NCI-H446 treated with DMSO at 0.1 percent for 48 hours (cell line): Measurements from ENCODE around the gene RALA.
"Not testable (repeated sequence)": the region's sequence is repeated elsewhere in the genome, so short reads cannot be mapped to it uniquely, and the experiment has no call there.

Experiments
- DNase-seq: peaks from one replicate; lab custom pipeline; 2025; lab: John Stamatoyannopoulos, UW

Gene RALA

DNA sequence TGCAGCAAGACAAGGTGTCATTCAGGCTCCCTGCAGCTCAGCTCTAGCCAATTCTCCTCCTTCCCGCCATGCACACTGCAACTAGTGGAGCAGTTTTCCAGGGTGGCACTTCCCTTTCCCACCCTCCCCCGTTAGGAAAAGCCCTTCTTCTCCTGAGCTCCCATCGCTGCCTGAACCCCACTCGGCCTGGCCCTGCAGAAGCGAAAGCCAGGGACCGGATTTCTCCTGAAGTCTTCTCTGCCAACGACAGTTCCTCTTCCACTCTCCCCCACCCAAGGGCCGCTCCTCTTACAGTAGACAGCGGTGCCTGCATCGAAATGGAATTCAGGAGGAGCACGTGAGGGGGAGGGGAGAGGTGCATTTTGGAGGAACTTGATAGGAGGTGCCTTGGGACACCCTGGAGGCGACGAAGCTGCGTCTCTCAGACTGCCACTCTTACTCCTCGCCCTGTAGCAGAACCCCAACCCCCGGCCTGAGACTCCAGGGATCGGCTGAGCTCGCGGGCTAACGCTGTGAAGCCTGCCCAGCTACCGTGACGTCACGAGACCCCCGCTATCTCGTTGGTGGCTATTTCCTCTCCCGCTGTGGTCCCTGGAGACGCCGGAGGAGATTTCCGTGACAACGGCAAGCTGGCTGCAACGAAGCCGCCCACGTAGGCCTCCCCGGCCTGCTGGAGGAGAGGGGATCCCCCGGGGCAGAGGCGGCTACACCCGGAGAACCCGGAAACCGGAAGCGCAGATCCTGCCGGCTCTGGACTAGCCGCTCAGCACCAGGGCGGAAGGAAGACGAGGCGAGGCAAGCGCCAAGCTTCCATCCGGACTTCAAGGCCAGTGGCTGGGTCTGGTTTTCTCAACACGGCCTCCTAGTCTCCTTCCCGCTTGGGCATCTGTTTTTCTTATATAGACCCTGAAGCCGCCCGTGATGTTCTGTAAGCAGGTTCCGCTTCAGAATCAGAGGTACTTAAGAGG, 109.7 kb downstream of the RALA start:
- DNase-seq, result peak; percentile 87

DNA sequence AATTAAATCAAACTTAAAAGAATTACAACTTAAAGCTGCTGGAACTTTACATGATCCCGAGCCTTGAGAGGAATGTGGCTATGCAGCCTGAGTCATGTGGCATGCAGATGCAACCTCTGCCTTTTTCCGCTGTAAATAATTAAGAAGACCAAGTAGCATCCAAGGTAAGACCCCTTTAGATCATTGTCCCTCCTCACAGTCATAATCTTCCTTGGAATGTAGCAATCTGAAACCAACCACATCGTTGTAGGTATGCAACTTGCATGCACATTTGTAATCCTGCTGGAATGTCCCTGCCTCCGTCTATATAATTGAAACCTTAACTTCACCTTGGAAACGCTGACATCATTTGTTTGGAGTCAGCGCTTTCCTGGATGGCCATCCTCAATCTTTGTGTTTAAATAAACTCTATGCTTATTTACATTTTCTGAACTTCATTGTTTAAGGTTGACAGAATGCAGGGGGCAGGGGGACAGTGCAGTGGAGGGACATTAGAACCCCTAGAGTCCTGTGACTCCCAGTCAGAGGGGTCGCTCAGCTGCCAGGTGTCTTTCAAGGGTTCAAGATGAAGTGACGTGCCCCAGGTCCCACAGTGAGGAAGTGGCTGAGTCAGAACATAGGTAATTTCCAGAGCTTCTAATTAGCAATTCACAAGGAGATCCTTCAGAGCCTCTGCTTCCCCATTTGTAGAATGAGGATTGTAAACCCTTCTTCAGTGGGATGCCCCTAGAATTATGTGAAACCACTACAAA, 110.7 kb downstream of the RALA start:
- DNase-seq, result no peak

DNA sequence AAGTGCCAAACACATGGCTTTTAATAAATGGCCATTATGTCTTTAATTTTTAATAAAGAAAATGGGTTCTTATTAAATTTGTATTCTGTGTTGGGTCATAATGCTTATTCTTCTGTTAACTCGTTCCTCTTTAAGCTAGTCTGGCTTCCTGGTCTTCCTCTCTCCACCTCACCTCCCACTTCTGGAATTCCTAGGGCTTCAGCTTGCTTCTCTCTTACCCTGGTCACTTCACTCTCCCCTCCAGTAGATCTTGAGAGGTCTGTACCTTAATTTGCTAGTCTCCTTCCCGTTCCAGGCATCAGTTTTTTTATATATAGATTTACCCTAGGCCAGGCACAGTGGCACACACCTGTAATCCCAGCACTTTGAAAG, 111.2 kb downstream of the RALA start:
- DNase-seq, result no peak

DNA sequence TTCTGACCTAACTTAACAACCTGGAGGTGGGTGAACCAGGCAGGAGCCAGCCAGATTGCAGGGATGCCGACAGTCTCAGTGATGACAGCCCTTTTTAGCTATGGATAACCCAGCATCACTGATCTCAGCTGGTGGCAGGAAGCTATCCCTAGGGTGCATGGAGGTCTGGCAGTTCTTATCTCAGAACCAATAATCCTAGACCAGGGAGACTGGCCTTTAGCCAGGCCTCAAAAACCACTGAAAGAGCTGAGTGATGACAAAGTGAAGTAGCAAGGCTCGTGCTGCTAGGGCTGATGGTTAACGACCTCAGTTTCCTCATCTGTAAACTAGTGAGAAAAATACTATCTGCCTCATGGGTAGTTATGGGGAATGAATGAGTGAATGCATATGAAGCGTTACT, 112.5 kb downstream of the RALA start:
- DNase-seq, result no peak

DNA sequence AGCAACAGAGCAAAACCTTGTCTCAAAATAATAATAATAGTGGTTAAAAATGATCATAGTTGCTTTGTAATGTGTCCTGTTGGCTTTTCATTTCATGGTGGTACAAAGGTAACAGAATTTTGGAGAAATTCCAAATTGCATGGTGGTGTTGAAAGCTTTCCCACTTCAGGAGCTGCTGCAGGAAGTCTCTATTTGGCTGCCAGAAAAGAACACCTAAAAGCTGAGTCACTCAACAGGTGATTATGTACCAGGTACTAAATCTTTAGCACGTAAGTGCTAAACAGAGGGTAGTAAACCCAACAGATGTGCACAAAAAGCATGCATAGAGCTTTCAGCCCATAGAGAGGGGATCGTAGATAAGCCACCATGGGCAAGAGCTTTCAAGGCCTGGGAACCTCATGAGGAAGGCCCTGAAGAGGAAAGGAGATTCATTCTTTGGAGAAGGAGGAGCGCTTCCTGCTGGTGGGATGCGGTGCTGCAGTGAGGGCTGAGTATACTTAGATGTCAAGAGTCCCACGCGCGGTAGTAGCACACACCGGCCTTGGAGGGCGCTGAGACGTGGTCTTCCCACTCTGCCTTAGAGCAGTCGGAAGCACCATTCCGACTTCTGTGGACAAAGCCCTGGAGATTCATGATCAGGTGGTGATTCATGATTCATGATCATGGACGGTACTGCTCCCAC, 118.7 kb downstream of the RALA start:
- no peak for DNase-seq

DNA sequence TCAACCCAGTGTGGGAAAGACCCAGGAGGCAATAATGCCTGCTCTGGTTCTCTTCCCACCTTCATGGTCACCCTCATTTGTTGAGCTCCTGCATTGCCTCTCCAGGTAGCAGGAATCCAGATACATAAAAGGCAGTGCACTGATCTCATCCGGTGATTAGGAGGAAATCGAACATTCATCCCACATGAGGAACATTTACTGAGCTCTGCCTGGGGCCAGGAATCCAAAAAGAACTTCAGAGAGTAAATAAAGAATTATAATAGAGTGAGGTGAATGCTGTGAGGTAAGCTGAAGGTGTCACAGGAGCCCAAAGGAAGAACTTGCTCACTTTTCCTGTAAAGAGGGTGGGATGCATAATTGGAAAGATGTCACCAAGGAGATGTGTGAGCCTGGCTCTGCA, 121.2 kb downstream of the RALA start:
- no peak for DNase-seq

DNA sequence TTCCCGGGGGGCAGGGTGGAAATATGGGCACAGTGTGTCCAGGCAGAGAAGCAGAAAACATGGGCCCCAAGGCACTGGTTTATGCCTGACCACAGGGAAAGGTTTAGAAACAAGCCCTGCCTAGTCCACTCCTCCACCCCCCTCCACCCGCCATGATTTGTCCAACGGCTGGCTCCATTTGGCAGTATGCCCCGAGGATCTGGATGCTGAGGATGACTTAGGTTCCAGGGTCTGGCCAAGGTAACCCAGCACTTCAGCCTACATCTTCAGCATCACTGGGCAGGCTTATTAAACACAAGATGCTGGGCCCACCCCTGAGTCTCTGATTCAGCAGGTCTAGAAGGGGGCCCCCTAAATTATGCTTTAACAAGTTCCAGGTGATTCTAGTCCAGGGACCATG, 121.9 kb downstream of the RALA start:
- no peak for DNase-seq

DNA sequence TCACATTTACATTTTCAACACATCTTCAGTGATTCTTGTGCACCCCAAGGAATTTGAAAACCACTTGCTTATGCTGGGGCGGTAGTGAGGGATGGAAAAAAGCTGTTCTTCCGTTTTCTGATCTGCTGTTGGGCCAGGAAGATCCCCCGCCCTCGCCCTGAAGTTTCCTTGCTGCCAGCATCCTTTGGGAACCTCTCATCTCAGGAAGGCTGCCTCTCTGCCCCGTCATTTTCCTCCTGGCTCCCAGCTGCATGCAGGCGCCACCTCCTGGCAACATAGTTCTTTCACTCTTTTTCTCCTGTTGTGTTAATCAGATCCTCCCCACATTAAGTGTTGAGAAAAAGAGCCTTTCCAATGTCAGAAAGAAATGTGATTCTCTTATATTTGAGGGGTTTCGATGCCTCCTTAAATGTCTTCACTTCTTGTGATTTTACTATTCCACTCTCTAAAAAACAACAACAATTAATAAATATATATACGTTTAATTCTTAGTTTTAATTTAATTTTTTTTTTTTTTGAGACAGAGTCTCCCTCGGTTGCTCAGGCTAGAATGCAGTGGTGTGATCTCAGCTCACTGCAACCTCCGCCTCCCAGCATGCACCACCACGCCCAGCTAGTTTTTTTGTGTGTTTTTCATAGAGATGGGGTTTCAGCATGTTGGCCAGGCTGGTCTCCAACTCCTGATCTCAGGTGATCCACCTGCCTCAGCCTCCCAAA, 122.9 kb downstream of the RALA start:
- DNase-seq, result peak; percentile 66

DNA sequence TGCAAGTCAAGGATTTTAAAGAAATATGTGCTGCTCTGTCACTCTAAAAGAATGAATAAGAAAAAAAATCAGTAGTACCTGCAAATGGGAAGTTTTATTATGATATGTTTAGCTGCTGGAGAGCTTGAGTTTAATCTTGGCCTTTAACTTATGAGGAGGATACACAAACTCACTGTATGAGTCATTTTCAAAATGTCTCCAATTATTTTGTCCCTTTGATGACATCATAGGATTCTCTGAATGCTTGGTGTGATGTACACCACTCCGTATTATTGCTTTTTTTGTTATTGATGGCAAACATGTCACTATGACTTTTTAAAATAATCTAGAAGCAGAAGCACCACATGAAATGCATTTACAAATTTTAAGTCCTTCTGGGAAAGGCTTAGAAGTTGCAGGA, 125.8 kb downstream of the RALA start:
- DNase-seq, result no peak

DNA sequence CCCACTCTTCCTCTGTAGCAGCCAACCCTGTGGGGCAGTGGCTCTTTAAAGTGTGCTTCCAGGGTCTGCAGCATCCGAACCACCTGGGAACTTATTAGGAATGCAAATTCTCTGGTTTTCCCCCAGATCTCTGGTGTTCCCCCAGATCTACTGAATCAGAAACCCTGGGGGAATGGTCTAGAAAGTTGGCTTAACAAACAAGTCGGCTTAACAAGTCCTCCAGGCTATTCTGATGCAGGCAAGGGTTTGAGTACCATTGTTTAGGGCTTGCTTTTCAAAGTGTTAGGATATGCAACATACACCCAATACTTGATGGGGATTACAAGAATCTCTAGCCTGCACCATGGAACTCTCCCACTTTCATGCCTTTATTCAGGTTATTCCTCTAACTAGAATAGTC, 126.3 kb downstream of the RALA start:
- DNase-seq, result no peak

DNA sequence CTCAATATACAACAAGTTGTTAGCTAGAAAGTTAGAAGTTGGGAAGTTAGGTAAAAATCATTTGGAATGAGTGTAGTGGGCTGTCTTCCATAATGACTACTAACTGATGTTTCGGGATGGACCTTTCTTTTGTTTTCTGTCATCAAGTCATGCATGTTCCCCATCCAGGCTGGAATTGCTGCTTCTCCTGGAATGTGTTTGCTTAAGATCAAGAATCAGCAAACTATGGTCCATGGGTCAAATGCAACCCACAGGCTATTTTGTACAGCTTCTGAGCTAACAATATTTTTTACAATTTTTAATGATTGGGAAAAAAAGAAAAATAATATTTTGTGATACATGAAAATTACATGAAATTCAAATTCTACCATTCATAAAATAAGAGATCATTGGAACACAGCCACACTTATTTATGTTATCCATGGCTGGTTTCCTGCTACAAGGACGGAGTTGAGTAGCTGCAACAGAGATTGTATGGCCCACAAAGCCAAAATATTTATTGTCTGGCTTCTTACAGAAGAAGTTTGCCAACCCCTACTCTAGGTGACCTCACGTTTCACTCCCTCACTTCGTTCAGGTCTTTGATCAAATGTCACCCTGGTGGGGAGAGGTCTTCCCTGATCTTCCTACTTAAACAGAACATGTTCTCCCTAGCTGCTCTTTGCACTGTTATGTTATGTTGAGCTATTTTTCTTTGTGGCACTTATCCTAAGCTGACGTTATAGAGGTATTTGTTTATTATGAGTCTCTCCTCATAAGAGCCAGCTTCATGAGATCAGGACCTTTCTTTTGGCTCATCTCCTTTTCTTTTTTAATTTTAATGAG, 127.1 kb downstream of the RALA start:
- DNase-seq, result no peak

DNA sequence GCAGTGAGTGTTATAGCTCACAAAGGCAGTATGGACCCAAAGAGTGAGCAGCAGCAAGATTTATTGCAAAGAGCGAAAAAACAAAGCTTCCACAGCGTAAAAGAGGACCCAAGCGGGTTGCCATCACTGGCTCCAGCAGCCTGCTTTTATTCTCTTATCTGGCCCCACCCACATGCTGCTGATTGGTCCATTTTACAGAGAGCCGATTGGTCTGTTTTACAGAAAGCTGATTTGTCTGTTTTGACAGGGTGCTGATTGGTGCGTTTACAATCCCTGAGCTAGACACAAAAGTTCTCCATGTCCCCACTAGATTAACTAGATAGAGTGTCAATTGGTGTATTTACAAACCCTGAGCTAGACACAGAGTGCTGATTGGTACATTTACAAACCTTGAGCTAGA, 129.9 kb downstream of the RALA start:
- not testable (repeated sequence) for DNase-seq

DNA sequence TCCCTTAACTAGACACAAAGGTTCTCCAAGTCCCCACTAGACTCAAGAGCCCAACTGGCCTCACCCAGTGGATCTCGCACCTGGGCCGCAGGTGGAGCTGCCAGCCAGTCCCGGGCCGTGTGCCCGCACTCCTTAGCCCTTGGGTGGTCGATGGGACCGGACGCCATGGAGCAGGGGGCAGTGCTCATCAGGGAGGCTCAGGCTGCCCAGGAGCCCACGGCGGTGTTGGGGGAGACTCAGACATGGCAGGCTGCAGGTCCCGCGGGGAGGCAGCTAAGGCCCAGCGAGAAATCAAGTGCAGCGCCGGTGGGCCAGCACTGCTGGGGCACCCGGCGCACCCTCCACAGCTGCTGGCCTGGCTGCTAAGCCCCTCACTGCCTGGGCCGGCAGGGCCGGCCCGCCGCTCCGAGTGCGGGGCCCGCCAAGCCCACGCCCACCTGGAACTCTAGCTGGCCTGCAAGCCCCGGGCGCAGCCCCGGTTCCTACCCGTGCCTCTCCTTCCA, 130.5 kb downstream of the RALA start:
- no peak for DNase-seq

DNA sequence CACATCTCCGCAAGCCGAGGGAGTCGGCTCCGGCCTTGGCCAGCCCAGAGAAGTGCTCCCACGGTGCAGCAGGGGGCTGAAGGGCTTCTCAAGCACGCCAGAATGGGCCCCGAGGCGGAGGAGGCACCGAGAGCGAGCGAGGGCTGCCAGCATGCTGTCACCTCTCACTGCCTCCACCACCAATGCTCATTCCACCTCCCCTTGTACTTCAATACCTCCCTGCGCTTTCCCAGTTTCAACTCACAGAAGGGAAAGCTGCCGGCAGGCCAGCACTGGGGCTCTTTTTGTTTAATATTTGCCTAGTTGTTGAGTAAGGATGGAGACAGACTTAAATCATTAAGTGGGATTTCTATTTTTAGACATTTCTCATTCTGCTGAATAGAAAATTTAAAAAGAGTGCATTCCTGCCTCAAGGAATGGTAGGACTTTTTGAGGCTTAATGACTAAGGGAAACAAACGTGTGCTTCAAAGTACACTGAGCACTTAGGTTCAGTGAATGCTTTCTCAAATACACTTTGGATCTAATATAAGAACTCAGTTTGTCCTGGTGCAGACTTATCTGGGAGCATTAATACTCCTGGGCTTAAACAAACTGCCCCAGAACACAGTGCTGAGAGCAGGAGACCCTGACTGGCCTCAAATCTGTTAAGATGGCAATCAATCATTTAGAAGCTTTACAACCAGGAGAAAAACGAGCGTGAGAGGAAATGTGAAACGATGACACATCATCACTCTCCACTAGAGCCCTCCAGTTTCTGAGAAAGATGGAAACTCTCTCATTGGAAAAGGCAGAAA, 131.2 kb downstream of the RALA start:
- no peak for DNase-seq

DNA sequence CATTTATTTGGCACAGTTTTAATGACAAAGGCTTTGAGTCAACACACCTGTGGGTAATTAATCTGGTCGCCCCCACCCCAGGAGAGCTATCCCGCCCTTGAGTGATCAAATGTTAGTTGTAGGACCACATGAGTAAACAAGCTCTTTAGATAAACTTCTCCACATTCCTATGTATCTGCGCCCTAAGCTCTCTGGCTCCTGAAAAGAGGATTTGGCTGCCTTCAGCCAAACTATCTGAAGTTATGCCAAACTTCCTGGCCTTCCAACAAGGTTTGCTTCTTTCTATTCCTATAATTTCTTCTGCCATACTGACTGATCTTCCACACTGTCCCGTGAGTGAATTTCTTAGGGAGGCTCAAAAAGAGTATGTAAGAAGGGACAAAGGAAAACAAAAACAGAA, 134.2 kb downstream of the RALA start:
- DNase-seq, result no peak
